ENCODE results near the gene PCK2. TPM values are rescaled to one million over a fixed set of nuclear protein-coding genes. Genes with fewer than 3 reads are reported as not detected.
A peak's percentile ranks its signal among the peaks of the same experiment; 100 is the strongest.

The PCK2 gene
- total and polyA plus RNA-seq, 2 donors (not counting 3 experiments of a cell fraction or from before 2014, with no cell fraction given) = 23.5 to 24.5 TPM

- Histone ChIP-seq H3K9ac (replicated peaks; ENCODE audit: extremely low read depth, insufficient read depth, low read length) (no peak overlapping the region), H4K20me1 (replicated peaks; ENCODE audit: control insufficient read depth, extremely low read depth, insufficient read depth, low read length) (no peaks in the 10 kb centered on the region), H3K27ac (ENCODE audit: insufficient read depth, low read depth, low read length) (no peak overlapping the region), H3K36me3 (ENCODE audit: control insufficient read depth in 2 of 2, extremely low read depth in 1 of 2, insufficient read depth in 2 of 2, low read length in 2 of 2) (peaks cover 6 to 10% of the 10 kb centered on the region in 2 experiments), H3K4me3 (replicated peaks in 1 of 3; ENCODE audit: insufficient read depth in 1 of 3, low read depth in 1 of 3, low read length in 3 of 3) (no peak overlapping the region), H3K9me3 (replicated peaks; ENCODE audit: control insufficient read depth, insufficient read depth, low read length) (no peaks in the 10 kb centered on the region), H3K4me2 (ENCODE audit: insufficient read depth, low read length) (no peak overlapping the region), H3K27me3 (ENCODE audit: control insufficient read depth in 2 of 2, insufficient read depth in 2 of 2, low read length in 2 of 2) (no peaks in the 10 kb centered on the region), H3K9me1 (replicated peaks; ENCODE audit: control insufficient read depth, extremely low read depth, insufficient read depth, low read length) (no peaks in the 10 kb centered on the region), H3K4me1 (ENCODE audit: control insufficient read depth, extremely low read depth, insufficient read depth, low read length) (peaks cover 11% of the 10 kb centered on the region), H3K79me2 (ENCODE audit: control insufficient read depth, insufficient read depth, low read length) (peaks cover 5% of the 10 kb centered on the region), H2AFZ (ENCODE audit: low read depth, low read length) (no peak overlapping the region)
- DNase-seq (ENCODE audit: low read depth, low spot score) (no peak), FAIRE-seq (no peak)
- POLR2A ChIA-PET = interaction anchor here (0.7 kb wide), 1 partner anchor 9 kb away, joined by 7 read pairs; no protein-coding TSS in a partner anchor
- no peak for TF ChIP-seq POLR2A (IDR thresholded peaks at IDR 0.05; ENCODE audit: low read depth, low read length)
- TF ChIP-seq MAX (IDR thresholded peaks at IDR 0.05; ENCODE audit: insufficient read depth, insufficient read length) = no peak
- no peak for TF ChIP-seq JUN (IDR thresholded peaks at IDR 0.05; ENCODE audit: borderline replicate concordance, insufficient read depth, insufficient read length, low read depth)
- BruUV-seq (replicated peaks) = no TSS peak
- CTCF ChIA-PET = interaction anchor here (0.7 to 1.1 kb wide), 3 partner anchors 19 to 43 kb away, joined by 3 to 5 read pairs (median 3); partner anchors contain the start of genes DCAF11, NRL and PCK2
- intact Hi-C loops (cut with micrococcal nuclease) = no loop called here
- dilution Hi-C loops (cut with MboI; ENCODE audit: extremely low pct_ligation_motif_present, low sequenced_read_pairs) = no loop called here
Observed at GRCh38 chr14:24133735-24134134, 39.6 kb downstream of the PCK2 start.

GRCh38 chr14:24135584-24135833 lies 41.4 kb downstream of the PCK2 start:
- POLR2A ChIA-PET = interaction anchor here (1.2 to 1.5 kb wide), 2 partner anchors 11 to 21 kb away, joined by 8 to 10 read pairs; partner anchors contain the start of genes DCAF11, NRL, PSME2 and RNF31
- peak overlapping the region; percentile 67 for H3K4me2 ChIP-seq (ENCODE audit: insufficient read depth, low read length)

More at GRCh38 chr14:24135584-24135833, 41.4 kb downstream of the PCK2 start:
- DNase-seq (ENCODE audit: low read depth, low spot score) = no peak
- no peaks in the 10 kb centered on the region for H3K9me1 ChIP-seq (replicated peaks; ENCODE audit: control insufficient read depth, extremely low read depth, insufficient read depth, low read length)
- peaks cover 15% of the 10 kb centered on the region for H3K4me1 ChIP-seq (ENCODE audit: control insufficient read depth, extremely low read depth, insufficient read depth, low read length)
- no peak overlapping the region for H3K27ac ChIP-seq (ENCODE audit: insufficient read depth, low read depth, low read length)
- H2AFZ ChIP-seq (ENCODE audit: low read depth, low read length) = peak overlapping the region; percentile 99
- intact Hi-C loops (cut with micrococcal nuclease) (no loop called here), dilution Hi-C loops (cut with MboI; ENCODE audit: extremely low pct_ligation_motif_present, low sequenced_read_pairs) (no loop called here)
- H3K36me3 ChIP-seq (ENCODE audit: control insufficient read depth in 2 of 2, extremely low read depth in 1 of 2, insufficient read depth in 2 of 2, low read length in 2 of 2) = peaks cover 6 to 19% of the 10 kb centered on the region in 2 experiments
- BruUV-seq (replicated peaks) = no TSS peak
- H3K9ac ChIP-seq (replicated peaks; ENCODE audit: extremely low read depth, insufficient read depth, low read length) = peak overlapping the region; percentile 20
- CTCF ChIA-PET = interaction anchor here (1.0 to 2.6 kb wide), 7 partner anchors 11 to 77 kb away, joined by 3 to 15 read pairs (median 9); partner anchors contain the start of genes DCAF11, IRF9, NRL and PSME2
- FAIRE-seq = no peak
- H3K4me3 ChIP-seq (replicated peaks in 1 of 3; ENCODE audit: insufficient read depth in 1 of 3, low read depth in 1 of 3, low read length in 3 of 3) = peak overlapping the region; percentile 5 to 93 (median 56)
- no peaks in the 10 kb centered on the region for H3K27me3 ChIP-seq (ENCODE audit: control insufficient read depth in 2 of 2, insufficient read depth in 2 of 2, low read length in 2 of 2)
- no peaks in the 10 kb centered on the region for H4K20me1 ChIP-seq (replicated peaks; ENCODE audit: control insufficient read depth, extremely low read depth, insufficient read depth, low read length)
- no peak for TF ChIP-seq POLR2A (IDR thresholded peaks at IDR 0.05; ENCODE audit: low read depth, low read length)
- no peak for TF ChIP-seq FOS (IDR thresholded peaks at IDR 0.05; ENCODE audit: borderline replicate concordance, insufficient read depth, low read length)
- TF ChIP-seq GATA2 (IDR thresholded peaks at IDR 0.05; ENCODE audit: insufficient read depth, insufficient read length, low read depth, low read length) = no peak
- no peak for TF ChIP-seq EZH2 (IDR thresholded peaks at IDR 0.05; ENCODE audit: borderline replicate concordance, low read depth, low read length, severe bottlenecking)
- TF ChIP-seq MAX (IDR thresholded peaks at IDR 0.05; ENCODE audit: insufficient read depth, insufficient read length) = no peak
- TF ChIP-seq CTCF (IDR thresholded peaks at IDR 0.05; ENCODE audit: extremely low read depth in 1 of 2, insufficient read depth in 1 of 2, low read depth in 1 of 2, low read length in 2 of 2) = no peak
- TF ChIP-seq POLR2AphosphoS5 (IDR thresholded peaks at IDR 0.05; ENCODE audit: insufficient read depth, low read depth, low read length) = no peak
- TF ChIP-seq MYC (IDR thresholded peaks at IDR 0.05; ENCODE audit: low read depth, low read length) = no peak
- TF ChIP-seq JUN (IDR thresholded peaks at IDR 0.05; ENCODE audit: borderline replicate concordance, insufficient read depth, insufficient read length, low read depth) = no peak
- no peaks in the 10 kb centered on the region for H3K9me3 ChIP-seq (replicated peaks; ENCODE audit: control insufficient read depth, insufficient read depth, low read length)
- H3K79me2 ChIP-seq (ENCODE audit: control insufficient read depth, insufficient read depth, low read length) = peaks cover 14% of the 10 kb centered on the region
